HG02885 (cell line): ENCODE measurements around the gene RDH13.
"Not testable (repeated sequence)": the region's sequence is repeated elsewhere in the genome, so short reads cannot be mapped to it uniquely, and the experiment has no call there.

Experiments used
- ATAC-seq: cut with Tn5 transposase; IDR thresholded peaks from one replicate; pipeline ENCODE4 v1.9.1; 2021; ENCODE audit warnings: mild to moderate bottlenecking; ENCODE audit not compliant: unreplicated experiment, poor library complexity

Gene RDH13

DNA sequence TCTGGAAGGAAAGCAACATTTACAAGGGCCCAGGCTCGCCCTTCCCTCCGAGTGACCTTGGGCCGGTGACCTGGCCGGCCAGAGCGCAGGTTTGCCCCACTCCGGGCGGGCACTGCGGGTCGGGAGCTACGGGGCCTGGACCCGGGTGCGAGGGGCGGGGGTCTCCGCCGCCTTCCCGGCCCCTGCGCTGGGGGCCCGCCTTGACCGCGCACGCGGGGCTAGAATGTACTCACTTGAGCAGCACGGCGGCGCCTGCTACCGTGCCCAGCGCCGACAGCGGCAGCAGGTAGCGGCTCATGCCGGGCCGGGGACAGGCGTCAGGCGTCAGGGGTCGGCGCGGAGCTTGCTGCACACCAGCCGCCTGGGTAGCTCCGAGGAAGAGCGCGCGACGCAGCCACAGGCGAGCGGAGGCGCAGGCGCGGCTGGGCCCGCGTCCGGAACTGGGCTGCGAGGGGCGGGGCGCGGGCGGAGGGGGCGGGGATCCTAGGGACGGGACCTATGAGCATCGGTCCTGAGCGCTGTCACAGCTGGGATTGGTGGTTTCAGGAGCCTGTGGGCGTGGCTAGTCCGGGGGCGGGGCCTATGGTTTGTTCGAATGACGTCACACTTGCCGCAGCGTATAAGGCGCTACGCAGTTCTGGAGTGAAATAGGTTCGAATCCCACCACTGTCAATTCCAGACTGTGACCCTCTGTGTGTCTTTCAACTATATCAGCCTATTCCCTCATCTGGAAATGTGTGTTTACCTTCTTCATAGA, at the start of gene RDH13:
TSS of gene RDH13 (minus strand) at position 414 of the 757 bp plus-strand sequence. CDS start at position 298, 116 bp downstream.
- ATAC-seq: peak; percentile 95

GRCh38 chr19:55112246-55112776, 49.4 kb upstream of the RDH13 start:
- no peak for ATAC-seq

DNA sequence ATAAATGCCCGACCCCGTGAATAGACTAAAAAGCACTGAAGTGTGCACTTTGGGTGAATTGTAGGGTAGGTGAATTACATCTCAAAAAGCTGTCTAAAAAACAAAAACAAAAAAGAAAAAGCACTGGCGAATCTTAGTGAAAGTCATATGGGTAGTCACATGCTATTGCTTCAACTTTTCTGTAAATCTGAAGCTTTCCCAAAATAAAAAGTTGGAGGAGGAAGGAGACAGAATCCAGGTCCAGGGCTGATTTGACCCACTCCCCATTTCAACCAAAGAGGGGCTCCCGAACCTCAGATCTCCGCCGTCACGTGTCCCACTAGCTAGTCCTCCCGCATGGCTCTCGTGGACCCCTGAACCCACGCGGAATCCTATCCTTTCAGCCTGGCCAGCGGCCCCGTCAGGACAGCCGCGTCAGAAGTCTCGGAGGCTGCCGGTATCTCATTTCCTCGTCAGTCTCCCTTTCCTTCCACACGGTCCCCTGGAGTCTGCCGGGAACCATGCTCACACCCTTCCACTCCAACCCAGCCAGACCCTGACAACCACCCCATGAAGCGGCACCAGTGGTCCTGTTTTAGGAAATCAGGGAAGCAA, 48.4 kb upstream of the RDH13 start:
- ATAC-seq: no peak

DNA sequence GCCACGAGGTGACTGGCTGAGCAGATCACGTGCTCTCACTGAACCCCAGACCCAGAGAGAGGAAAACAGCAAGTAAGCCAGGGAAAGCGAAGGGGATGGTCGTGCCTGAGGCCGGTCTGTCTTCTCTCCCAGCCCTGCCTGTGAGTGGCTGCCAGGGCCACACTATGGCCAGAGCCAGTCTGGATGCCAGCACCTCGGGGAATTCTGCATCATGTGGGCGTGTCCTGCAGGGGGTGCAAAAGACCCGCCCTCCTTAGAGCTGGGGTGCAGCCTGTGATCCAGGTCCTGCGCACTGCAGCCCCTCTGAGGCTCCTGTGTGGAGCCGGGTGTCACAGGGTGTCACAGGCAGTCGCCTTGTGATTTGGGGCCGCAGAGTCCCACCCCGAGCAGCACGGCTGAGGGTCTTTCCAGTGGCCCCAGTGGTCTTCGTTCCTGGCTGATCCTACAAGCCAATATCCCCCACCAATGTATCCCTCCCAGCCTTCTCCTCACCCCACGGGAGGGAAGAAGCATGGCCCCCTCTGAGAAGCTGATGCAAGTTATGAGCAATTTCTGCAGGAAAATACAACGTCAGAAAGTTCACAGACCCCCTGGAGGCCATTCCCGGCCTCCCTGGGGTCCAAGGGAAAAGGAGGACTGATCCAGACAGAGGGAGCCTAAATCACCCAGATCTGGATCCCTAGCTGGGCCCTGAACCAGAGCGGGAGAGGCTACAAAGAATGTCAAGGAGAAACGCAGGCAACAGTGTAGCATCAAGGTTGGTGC, 46.8 kb upstream of the RDH13 start:
- ATAC-seq: no peak

DNA sequence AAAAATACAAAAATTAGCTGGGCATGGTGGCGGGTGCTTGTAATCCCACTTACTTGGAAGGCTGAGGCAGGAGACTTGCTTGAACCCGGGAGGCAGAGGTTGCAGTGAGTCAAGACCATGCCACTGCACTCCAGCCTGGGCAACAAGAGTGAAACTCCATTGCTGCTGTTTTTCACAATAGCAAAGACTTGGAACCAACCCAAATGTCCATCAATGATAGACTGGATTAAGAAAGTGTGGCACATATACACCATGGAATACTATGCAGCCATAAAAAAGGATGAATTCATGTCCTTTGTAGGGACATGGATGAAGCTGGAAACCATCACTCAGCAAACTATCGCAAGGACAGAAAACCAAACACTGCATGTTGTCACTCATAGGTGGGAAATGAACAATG, 44.3 kb upstream of the RDH13 start:
- not testable (repeated sequence) for ATAC-seq

- ATAC-seq: no peak
These were observed 43.6 kb upstream of the RDH13 start for GRCh38 chr19:55106591-55106990.

DNA sequence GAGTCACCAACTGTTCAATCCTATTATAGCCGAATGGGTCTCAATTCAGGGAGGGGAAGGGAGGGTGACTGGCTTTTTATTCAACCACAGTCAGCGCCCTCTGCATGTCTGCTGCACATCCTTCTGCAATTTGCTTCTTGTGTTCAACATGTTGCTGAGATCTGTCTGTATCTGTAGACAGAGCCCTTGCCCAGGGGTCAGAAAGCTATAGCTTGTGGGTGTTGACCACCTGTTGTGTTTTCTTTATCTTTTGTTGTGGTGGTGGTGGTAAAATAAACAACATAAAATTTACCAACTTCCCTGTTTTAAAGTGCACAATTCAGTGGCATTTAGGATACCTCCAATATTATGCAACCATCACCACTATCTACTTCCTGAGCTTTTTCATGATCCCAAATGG, 42.3 kb upstream of the RDH13 start:
- ATAC-seq: no peak

GRCh38 chr19:55103190-55103589, 40.2 kb upstream of the RDH13 start:
- ATAC-seq: no peak

DNA sequence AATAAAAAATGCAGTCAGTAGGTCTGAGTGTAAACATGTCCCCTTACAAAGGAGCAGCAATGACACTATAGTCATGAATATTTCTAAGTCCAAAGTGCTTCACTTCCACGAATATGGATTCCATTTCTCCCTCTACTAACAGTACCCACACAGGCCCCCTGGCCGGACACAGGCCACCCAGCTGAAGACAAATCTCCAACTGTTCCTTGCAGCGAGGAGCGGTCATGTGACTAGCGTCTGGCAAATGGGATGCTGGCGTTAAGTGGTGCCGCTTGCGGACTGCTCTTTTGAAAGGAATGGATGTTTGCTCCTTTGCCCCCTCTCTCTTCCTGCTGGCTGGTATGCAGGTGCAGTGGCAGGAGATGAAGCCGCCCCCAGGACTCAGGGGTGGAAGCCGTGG, 38.3 kb upstream of the RDH13 start:
- ATAC-seq: no peak

DNA sequence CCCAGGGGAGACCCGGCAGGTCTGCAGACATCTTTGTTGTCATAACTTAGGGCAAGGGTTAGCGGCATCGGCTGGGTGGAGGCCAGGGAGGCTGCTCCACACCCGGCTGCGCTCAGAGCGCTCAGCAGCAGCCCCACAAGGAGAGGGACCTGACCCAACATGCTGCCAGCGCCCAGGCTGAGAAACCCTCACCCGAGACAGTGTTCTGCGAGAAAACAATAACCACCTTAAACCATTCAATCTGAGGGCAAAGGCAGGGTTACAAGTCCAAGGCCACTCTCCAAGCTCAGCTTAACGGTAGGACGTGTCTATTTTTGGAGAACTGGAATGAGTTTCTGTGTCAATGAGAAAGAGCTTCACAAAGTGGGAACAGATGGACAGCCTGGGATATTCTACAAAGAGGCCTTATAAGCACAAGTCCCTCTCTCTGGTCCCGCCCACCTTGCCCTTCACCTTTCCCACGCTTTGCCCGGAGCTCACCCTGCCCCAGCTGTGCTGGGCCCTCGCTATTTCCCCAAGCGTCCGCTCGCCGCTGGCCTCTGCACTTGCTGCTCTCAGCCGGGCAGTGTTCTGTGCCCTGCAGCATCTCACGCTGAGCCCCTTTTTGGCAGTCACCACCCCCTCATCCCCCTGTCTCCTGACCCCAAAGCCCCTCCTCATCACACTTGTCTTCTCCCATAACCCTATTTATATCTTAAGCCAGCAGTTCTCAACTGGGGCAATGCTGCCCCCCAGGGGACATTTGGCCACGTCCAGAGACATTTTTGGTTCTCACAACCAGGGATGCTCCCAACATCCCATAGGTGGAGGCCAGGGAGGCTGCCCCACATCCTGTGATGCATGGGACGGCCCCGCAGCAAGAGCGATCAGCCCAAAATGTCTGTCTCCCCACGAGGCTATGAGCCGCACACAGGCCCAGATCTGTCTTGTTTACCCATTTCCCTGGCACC, 36.9 kb upstream of the RDH13 start:
- no peak for ATAC-seq

GRCh38 chr19:55098716-55099556, 36.0 kb upstream of the RDH13 start:
- no peak for ATAC-seq

DNA sequence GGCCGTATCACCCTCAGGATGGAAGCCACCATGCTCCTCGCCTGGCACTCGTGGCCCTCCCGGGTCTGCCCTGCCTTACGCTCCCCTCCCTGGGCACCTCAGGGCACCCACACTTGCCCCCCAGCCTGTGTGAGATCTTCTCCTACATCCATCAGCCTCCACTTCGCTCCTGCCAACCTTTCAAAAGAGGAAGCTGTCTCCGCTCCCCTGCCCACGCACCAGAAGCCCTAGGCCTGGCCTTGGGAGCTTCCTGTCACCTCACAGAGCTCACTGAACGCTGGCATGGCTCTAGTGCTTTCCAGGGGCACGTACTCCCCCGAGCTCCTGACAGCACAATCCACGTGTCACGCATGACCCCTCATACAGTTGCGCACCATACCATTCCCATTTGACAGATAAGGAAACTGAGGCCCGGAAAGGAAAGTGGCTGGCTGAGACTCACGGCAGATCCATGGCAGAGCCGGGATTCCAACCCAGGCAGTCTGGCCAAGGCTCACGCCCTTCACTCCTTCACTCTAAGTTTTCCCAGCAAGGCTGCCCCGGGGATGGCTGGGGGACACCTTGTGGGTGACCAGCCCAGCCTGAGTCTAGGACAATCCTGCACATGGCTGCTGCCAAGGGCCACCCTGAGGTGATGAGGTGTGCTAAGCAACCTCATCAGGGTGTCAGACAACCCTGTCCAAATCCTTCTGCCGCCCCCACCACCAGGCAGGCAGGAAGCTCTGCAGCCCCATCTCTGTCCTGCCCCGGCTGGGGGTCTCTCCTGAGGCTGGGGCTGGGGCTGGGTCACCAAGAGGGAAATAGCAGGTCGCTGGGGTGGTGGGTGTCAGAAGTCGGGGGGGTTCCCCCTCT, 35.1 kb upstream of the RDH13 start:
- no peak for ATAC-seq

DNA sequence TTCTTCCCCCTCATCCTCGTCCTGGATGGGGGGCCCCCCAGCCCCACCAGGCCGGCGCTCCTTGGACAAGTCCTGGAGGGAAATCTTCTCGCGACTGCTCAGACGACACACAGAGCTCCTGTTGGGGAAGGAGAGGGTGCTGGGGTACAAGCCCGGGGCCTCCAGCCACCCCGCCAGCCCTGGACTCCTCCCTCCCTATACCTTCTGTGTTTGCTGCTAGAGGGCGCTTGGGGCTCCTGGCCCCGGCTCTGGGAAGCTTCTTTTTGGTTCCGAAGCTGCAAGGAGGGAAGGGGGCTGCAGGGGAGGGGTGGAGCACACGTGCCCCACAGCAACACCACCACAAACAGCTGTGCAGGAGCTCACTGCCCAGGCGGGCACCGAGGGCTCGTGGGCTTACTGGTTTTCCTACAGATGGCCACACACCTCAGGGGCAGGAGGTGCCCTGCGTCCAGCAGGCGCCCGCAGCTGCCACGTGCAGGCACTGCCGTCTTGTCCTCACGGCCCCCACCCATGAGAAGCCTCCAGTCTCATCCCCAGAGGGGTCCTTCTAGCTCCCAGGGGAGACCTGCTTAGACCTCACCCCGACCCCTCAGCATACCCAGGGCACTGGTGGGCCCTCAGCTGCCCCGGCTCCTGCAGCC, 33.2 kb upstream of the RDH13 start:
- no peak for ATAC-seq

DNA sequence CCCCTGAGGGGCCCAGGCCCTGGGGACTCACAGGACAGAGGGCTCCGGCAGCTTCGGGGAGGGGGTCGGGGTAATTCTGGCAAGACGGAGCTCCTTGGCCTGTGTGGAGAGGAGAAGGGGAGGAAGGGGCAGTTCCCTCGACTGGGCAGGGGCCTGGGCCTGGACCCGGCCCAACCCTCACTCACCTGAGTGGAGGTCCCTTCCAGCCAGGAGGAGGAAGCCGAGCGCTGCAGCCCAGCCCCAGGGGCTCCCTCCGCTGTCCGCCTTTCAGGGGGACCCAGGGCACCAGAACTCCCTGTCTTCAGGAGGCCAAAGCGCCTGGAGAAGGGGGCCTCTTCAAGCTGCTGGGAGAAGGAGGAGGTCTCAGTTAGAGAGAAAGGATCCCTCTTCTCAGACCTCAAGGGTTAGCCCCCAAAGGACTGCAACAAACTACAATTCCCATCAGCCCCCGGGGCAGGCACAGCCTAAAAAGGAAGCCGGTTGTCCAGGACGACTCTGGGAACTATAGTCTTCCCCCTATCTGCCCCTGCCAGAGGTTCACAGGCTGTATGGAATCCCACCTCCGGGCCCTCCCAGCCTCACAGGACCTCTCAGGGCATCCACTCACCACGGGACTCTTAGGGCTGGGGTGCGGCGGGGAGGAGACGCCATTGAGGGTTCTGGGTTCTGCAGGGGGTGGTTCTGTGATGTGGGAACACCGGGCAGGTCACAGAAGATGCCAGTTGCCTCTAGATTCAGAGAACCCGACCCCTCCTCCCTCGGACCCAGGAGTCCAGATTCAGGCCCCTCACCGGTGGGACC, 32.5 kb upstream of the RDH13 start:
- no peak for ATAC-seq

DNA sequence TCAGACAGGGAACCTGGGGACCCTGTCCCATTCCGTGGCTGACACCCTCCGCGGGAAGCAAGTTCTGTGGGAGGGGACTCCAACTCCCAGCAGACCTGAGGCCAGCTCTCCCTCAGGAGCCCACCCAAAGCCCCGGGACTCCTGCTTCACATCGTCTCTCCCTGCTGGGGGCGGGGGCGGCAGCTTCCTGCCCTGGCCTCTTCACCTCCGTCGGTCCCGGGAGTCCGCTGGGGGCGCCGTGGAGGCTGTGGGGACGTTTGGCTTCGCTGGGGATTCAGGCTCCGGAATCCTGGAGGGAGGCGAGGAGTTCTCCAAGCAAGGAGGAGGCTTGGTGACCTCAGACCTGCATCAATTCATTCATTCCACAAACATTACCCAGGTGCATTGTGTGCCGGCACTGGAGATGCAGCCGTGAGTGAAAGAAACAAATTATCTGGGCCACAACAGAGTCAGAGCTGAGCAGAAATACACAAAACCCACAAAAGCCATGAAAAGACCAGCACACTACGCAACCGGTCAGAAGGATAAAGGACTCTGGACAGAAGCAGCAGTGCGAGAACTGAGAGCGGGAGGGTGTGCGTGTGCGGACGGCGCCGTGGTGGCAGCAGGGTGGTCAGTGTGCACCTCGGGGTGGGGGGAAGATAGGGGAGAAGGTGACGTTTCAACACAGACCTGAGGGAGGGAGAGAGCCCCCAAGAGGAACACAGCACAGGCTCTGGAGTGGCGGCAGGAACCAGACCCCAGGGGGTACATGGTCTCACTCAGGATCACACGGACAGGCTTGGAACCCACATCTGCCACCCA, 31.7 kb upstream of the RDH13 start:
- ATAC-seq: no peak
